Uterus (tissue), 2 donors: ENCODE data around the gene RBM6.

ENCODE experiments used
- POLR2A ChIP-seq, 2 donors: fragments of 450-650 bp; IDR thresholded peaks; one replicate each; pipeline ENCODE4 v1.6.1; 2016; ENCODE audit warnings: antibody characterized with exemption in 2 of 2, mild to moderate bottlenecking in 1 of 2, moderate library complexity in 1 of 2
- TF ChIP-seq, protein P1 (sequence below), 4 experiments: fragments of 200-600 bp in 2 of 4; fragments of 450-650 bp in 2 of 4; sonication (generic) in 2 of 4; IDR thresholded peaks; one replicate each; pipeline ENCODE4 v1.5.1; 2016 to 2019; ENCODE audit warnings: antibody characterized with exemption in 4 of 4, mild to moderate bottlenecking in 2 of 4, moderate library complexity in 1 of 4

DNA sequence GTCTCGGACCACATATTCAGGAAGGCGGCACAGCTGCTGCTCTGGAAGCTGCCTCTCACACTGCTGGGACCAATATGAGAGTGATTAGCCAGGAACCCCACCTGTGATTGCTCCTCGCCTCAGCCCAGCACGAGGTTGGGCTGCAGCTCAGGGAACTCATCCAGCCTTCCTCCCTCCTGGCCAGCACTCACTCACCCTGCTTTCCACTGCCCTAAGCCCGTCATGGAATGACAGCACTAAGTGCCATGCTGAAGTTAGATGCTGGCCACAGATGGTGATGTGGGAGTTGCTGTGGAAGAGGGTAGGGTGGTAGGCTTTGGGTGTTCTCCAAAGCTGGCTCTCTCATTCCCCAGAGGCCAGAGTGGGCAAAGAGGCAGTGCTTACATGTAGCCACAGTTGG is 43.6 kb upstream of the RBM6 start:
- TF ChIP-seq POLR2A (IDR thresholded peaks at IDR 0.05), result no peak
- TF ChIP-seq, protein P1, sequence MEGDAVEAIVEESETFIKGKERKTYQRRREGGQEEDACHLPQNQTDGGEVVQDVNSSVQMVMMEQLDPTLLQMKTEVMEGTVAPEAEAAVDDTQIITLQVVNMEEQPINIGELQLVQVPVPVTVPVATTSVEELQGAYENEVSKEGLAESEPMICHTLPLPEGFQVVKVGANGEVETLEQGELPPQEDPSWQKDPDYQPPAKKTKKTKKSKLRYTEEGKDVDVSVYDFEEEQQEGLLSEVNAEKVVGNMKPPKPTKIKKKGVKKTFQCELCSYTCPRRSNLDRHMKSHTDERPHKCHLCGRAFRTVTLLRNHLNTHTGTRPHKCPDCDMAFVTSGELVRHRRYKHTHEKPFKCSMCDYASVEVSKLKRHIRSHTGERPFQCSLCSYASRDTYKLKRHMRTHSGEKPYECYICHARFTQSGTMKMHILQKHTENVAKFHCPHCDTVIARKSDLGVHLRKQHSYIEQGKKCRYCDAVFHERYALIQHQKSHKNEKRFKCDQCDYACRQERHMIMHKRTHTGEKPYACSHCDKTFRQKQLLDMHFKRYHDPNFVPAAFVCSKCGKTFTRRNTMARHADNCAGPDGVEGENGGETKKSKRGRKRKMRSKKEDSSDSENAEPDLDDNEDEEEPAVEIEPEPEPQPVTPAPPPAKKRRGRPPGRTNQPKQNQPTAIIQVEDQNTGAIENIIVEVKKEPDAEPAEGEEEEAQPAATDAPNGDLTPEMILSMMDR (IDR thresholded peaks at IDR 0.05), result no peak
